Aortic smooth muscle cell (primary cell): Measurements from ENCODE around the gene OR56A1. TPM values are rescaled to one million over a fixed set of nuclear protein-coding genes. Genes with fewer than 3 reads are reported as not detected.

Experiments
- total RNA-seq: library from RNA; depleted of rRNA; stranded (reverse); fragments of >200 nt; gene quantifications from 2 replicates; pipeline ENCODE4 v1.2.3, GENCODE V29; 2014

Gene OR56A1
- not detected in 2 replicates for total RNA-seq

DNA sequence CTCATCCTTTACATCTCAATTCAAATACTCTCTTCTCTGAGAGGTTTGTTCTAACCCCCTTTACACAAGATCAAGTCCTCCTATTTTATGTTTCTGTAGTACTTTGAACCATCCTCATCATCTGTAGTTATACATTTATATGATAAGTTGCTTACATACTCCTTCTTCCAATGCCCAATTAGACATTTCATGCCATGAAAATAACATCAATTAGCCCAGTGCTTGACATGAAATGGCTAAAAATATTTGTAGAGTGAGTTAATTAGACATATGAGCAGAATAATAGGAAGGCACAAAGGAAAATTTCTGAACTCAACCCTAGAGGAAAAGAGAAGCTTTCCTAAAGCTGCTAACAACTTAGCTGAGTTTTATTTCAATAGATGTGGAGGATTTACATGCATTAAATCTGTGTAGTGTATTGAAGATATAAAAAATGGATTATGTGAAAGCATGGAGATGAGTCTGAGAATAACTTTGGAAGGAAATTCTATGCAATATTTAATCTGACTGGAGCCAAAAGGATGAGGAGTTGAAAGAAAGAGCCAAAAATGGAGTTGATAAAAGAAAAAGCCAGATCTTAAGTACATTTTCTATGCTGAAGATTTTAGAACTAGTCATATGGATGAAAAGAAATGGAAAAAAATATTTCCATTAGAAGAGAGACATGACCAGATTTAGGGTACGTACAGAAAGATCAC lies at the start of gene OR56A1:
OR56A1 (minus strand) TSS at position 51 of the 698 bp plus-strand sequence. CDS start 3,066 bp downstream, outside the sequence.

DNA sequence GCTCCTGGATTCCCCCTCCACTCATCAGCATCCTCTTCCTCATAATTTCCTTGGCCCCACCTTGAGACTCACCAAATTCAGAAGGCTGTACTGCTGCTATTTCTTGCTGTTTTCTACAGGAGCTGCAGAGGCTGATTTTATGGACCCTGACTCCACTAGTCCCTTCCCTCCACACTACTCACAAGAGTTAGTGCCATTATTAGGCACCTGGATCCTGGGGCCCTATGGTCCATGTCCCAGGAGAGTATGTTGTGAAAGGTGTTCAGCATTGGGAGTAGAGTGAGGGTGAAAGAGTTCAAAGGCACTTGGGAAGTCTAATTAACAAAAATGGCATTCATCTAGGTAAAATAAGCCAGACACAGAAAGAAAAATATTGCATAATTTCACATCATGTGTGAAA lies 23.7 kb downstream of the OR56A1 start, which contains the start of gene OR56A4:
OR56A4 (minus strand) TSS at position 101 of the 400 bp plus-strand sequence. CDS start 3,954 bp downstream, outside the sequence.

GRCh38 chr11:5986885-5987284 lies 43.7 kb downstream of the OR56A1 start, which contains the start of gene OR52L1:
Gene OR52L1, minus strand, starts transcription at chr11:5986985. Its CDS starts 55 bp downstream, at chr11:5986930.

Other genes with a start within 250 kb of the OR56A1 start
- not detected in 2 replicates for gene OR52N5, start 247.4 kb downstream of the OR56A1 start, total RNA-seq
- not detected in 2 replicates for gene OR52N1, start 239.5 kb downstream of the OR56A1 start, total RNA-seq
- not detected in 2 replicates for gene OR52N2, start 221.8 kb downstream of the OR56A1 start, total RNA-seq
- not detected in 2 replicates for gene OR52E6, start 188.9 kb downstream of the OR56A1 start, total RNA-seq
- gene OR52E8, start 173.1 kb downstream of the OR56A1 start, total RNA-seq: not detected in 2 replicates
- gene OR52E4, start 150.1 kb downstream of the OR56A1 start, total RNA-seq: not detected in 2 replicates
- not detected in 2 replicates for gene OR52E5, start 137.6 kb downstream of the OR56A1 start, total RNA-seq
- gene OR56A3, start 88.5 kb downstream of the OR56A1 start, total RNA-seq: not detected in 2 replicates
- not detected in 2 replicates for gene OR56A5, start 62.3 kb downstream of the OR56A1 start, total RNA-seq
- gene OR52L1, start 43.8 kb downstream of the OR56A1 start, total RNA-seq: not detected in 2 replicates
- not detected in 2 replicates for gene OR56A4, start 23.8 kb downstream of the OR56A1 start, total RNA-seq
- gene OR56B4, start 76.9 kb upstream of the OR56A1 start, total RNA-seq: not detected in 2 replicates
- 0.06 TPM in 1 of 2 replicates, not detected in the other for gene OR52B2, start 139.6 kb upstream of the OR56A1 start, total RNA-seq
- not detected in 2 replicates for gene OR52W1, start 168.5 kb upstream of the OR56A1 start, total RNA-seq
- not detected in 2 replicates for gene C11orf42, start 174.8 kb upstream of the OR56A1 start, total RNA-seq
- gene FHIP1B, start 203.9 kb upstream of the OR56A1 start, total RNA-seq: 7.3 and 9.8 TPM in 2 replicates
- 0.06 TPM in 1 of 2 replicates, not detected in the other for gene CNGA4, start 208.3 kb upstream of the OR56A1 start, total RNA-seq
- not detected in 2 replicates for gene CCKBR, start 229.1 kb upstream of the OR56A1 start, total RNA-seq